GM23248 (cell line): Measurements from ENCODE around the gene LPO.

Experiments
- EZH2 ChIP-seq: fragments of 200-600 bp; sonication (generic); IDR thresholded peaks from 2 replicates; pipeline ENCODE4 v1.6.1; 2018; ENCODE audit warnings: antibody characterized with exemption, mild to moderate bottlenecking; ENCODE audit not compliant: insufficient read depth, poor library complexity, severe bottlenecking
- EZH2phosphoT487 ChIP-seq: fragments of 200-600 bp; sonication (generic); IDR thresholded peaks from 2 replicates; pipeline ENCODE4 v1.6.1; 2018; ENCODE audit warnings: antibody characterized with exemption, moderate library complexity, mild to moderate bottlenecking, low read depth; ENCODE audit not compliant: insufficient read depth

DNA sequence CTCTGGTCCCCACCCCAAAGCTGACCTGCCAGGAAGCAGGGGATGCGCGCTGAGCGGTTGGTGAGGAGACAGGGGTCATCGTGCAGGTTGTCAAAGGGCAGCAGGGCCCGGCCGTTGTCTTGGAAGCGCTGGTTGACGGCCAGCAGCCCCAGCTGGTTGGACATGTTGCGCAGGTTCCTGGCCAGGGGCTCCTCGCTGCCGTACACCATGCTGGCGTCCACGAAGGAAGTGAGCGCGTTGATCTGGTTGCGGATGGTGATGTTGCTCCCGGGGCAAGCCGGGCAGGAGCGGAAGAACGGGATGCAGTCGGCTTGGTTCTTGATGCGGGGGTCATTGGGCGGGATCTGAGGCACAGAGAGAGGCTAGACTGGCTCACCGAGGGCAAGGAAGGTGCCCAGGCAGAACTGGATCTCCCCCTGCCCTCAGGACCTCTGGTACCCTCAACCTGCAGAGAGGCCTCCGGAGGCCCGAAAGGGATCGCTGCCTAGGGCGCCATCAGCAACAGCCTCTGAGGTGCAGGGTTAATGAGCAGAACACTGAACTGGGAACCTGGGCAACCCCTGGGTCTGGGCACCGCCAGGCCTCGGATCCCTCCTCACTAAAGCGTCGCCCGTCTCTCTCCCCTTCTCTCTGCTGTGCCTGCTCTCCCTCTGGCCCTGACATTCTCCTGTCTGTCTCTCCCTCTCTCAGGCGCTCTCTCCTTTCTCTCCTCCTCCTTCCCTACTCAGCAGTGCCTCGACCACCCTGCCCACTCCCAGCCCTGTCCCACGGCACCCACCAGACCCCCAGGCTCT, 39.6 kb downstream of the LPO start:
- TF ChIP-seq EZH2phosphoT487 (no peak), EZH2 (no peak)
